BLaER1 treated with 17β-estradiol and CSF1 and Interleukin-3, amounts not matched to agents 10 nM and 100 nM (cell line): ENCODE measurements around the gene RBFA.

Experiments
- H3K27ac ChIP-seq, 11 experiments: shearing (Covaris generic); formaldehyde crosslinking; 2 replicates each; pipeline ENCODE4 v1.8.1; 2022
- H3K27me3 ChIP-seq, 11 experiments: shearing (Covaris generic); formaldehyde crosslinking; 2 replicates each; pipeline ENCODE4 v1.8.1; 2022
- H3K36me3 ChIP-seq, 11 experiments: shearing (Covaris generic); formaldehyde crosslinking; 2 replicates each; pipeline ENCODE4 v1.8.1; 2022
- H3K4me1 ChIP-seq, 10 experiments: shearing (Covaris generic); formaldehyde crosslinking; 2 replicates each; pipeline ENCODE4 v1.8.1; 2022
- H3K4me2 ChIP-seq, 11 experiments: shearing (Covaris generic); formaldehyde crosslinking; 2 replicates each; pipeline ENCODE4 v1.8.1; 2022
- H3K4me3 ChIP-seq, 10 experiments: shearing (Covaris generic); formaldehyde crosslinking; 2 replicates each; pipeline ENCODE4 v1.8.1; 2022
- H3K9ac ChIP-seq, 11 experiments: shearing (Covaris generic); formaldehyde crosslinking; 2 replicates each; pipeline ENCODE4 v1.8.1; 2022
- H3K9me3 ChIP-seq, 11 experiments: shearing (Covaris generic); formaldehyde crosslinking; replicated peaks in 1 of 11; 2 replicates each; pipeline ENCODE4 v1.8.1; 2022
- H4K20me1 ChIP-seq, 11 experiments: shearing (Covaris generic); formaldehyde crosslinking; 2 replicates each; pipeline ENCODE4 v1.8.1; 2022
- Cebpa-rat ChIP-seq, 11 experiments: shearing (Covaris generic); IDR thresholded peaks; 2 replicates each; pipeline ENCODE4 v1.8.1; 2022

Gene RBFA

GRCh38 chr18:80056095-80056494, 21.9 kb downstream of the RBFA start:
- peaks cover 10 to 41% (median 29%) of the 10 kb centered on the region in 11 experiments for H3K36me3 ChIP-seq
- H3K27me3 ChIP-seq: no peaks in the 10 kb centered on the region
- no peak overlapping the region for H3K4me3 ChIP-seq
- H3K4me1 ChIP-seq: peaks cover 0 to 16% (median 14%) of the 10 kb centered on the region in 10 experiments; a peak in 17 of 20 replicates
- H3K4me2 ChIP-seq: no peak overlapping the region
- no peak overlapping the region for H3K9ac ChIP-seq
- H4K20me1 ChIP-seq: no peaks in the 10 kb centered on the region
- H3K27ac ChIP-seq: no peak overlapping the region
- no peak for TF ChIP-seq Cebpa-rat (IDR thresholded peaks at IDR 0.05)
- H3K9me3 ChIP-seq: peaks cover 80 to 99% (median 95%) of the 10 kb centered on the region in 11 experiments

- Histone ChIP-seq H3K4me1 (peaks cover 0 to 16% (median 14%) of the 10 kb centered on the region in 10 experiments; a peak in 17 of 20 replicates), H3K4me3 (no peak overlapping the region), H4K20me1 (no peaks in the 10 kb centered on the region), H3K9me3 (peaks cover 68 to 89% (median 82%) of the 10 kb centered on the region in 11 experiments), H3K27ac (no peak overlapping the region), H3K27me3 (no peaks in the 10 kb centered on the region), H3K4me2 (peak overlapping the region in 3 of 11 experiments; percentile 47 to 69 (median 68); a peak in 2 of 22 replicates), H3K9ac (no peak overlapping the region), H3K36me3 (peaks cover 4 to 41% (median 22%) of the 10 kb centered on the region in 11 experiments; a peak in 18 of 22 replicates)
- TF ChIP-seq Cebpa-rat (IDR thresholded peaks at IDR 0.05): no peak
Measured at GRCh38 chr18:80059945-80060344, 25.7 kb downstream of the RBFA start.

GRCh38 chr18:80065705-80066104, 31.5 kb downstream of the RBFA start:
- peaks cover 0 to 17% (median 9%) of the 10 kb centered on the region in 11 experiments; a peak in 9 of 22 replicates for H3K36me3 ChIP-seq
- H3K4me3 ChIP-seq: no peak overlapping the region
- H3K27me3 ChIP-seq: no peaks in the 10 kb centered on the region
- H3K4me2 ChIP-seq: no peak overlapping the region
- H3K27ac ChIP-seq: no peak overlapping the region
- no peak overlapping the region for H3K9ac ChIP-seq
- H3K9me3 ChIP-seq: peaks cover 25 to 33% (median 28%) of the 10 kb centered on the region in 11 experiments
- H3K4me1 ChIP-seq: no peaks in the 10 kb centered on the region
- no peaks in the 10 kb centered on the region; a peak in 1 of 22 replicates for H4K20me1 ChIP-seq
- no peak for TF ChIP-seq Cebpa-rat (IDR thresholded peaks at IDR 0.05)

- peaks cover 10 to 16% (median 14%) of the 10 kb centered on the region in 11 experiments for H3K9me3 ChIP-seq
- no peak overlapping the region for H3K9ac ChIP-seq
- H3K27ac ChIP-seq: no peak overlapping the region
- TF ChIP-seq Cebpa-rat (IDR thresholded peaks at IDR 0.05): no peak
- no peaks in the 10 kb centered on the region for H3K4me1 ChIP-seq
- H3K4me3 ChIP-seq: no peak overlapping the region
- peaks cover 0 to 9% (median 4%) of the 10 kb centered on the region in 11 experiments; a peak in 8 of 22 replicates for H3K36me3 ChIP-seq
- H4K20me1 ChIP-seq: no peaks in the 10 kb centered on the region; a peak in 1 of 22 replicates
- H3K4me2 ChIP-seq: no peak overlapping the region
- no peaks in the 10 kb centered on the region for H3K27me3 ChIP-seq
Measured at GRCh38 chr18:80067321-80067720, 33.1 kb downstream of the RBFA start.

GRCh38 chr18:80067897-80068296, 33.7 kb downstream of the RBFA start:
- TF ChIP-seq Cebpa-rat (IDR thresholded peaks at IDR 0.05): no peak
- no peaks in the 10 kb centered on the region for H3K27me3 ChIP-seq
- no peak overlapping the region for H3K4me3 ChIP-seq
- H3K27ac ChIP-seq: no peak overlapping the region
- no peak overlapping the region for H3K9ac ChIP-seq
- peaks cover 5 to 11% (median 8%) of the 10 kb centered on the region in 11 experiments; a peak in 18 of 22 replicates for H3K9me3 ChIP-seq
- H3K4me1 ChIP-seq: no peaks in the 10 kb centered on the region
- peaks cover 0 to 7% (median 0%) of the 10 kb centered on the region in 11 experiments; a peak in 6 of 22 replicates for H3K36me3 ChIP-seq
- no peak overlapping the region for H3K4me2 ChIP-seq
- no peaks in the 10 kb centered on the region; a peak in 1 of 22 replicates for H4K20me1 ChIP-seq

GRCh38 chr18:80068571-80069272, 34.5 kb downstream of the RBFA start:
- Histone ChIP-seq H3K27ac (no peak overlapping the region), H3K9me3 (peaks cover 0 to 3% (median 2%) of the 10 kb centered on the region in 11 experiments; a peak in 8 of 22 replicates)
- TF ChIP-seq Cebpa-rat (IDR thresholded peaks at IDR 0.05): no peak

GRCh38 chr18:80070825-80071224, 36.6 kb downstream of the RBFA start:
- H3K27me3 ChIP-seq: no peaks in the 10 kb centered on the region
- H3K9me3 ChIP-seq: no peaks in the 10 kb centered on the region; a peak in 1 of 22 replicates
- H3K4me1 ChIP-seq: no peaks in the 10 kb centered on the region
- TF ChIP-seq Cebpa-rat (IDR thresholded peaks at IDR 0.05): no peak
- H3K4me2 ChIP-seq: no peak overlapping the region
- no peak overlapping the region for H3K4me3 ChIP-seq
- H3K9ac ChIP-seq: no peak overlapping the region
- no peak overlapping the region for H3K27ac ChIP-seq
- no peaks in the 10 kb centered on the region; a peak in 1 of 22 replicates for H4K20me1 ChIP-seq
- no peaks in the 10 kb centered on the region; a peak in 1 of 22 replicates for H3K36me3 ChIP-seq

More at GRCh38 chr18:80068571-80069272, 34.5 kb downstream of the RBFA start:
- H3K4me3 ChIP-seq: no peak overlapping the region
- no peak overlapping the region for H3K9ac ChIP-seq
- H3K4me1 ChIP-seq: no peaks in the 10 kb centered on the region
- H3K36me3 ChIP-seq: peaks cover 0 to 7% (median 0%) of the 10 kb centered on the region in 11 experiments; a peak in 5 of 22 replicates
- no peaks in the 10 kb centered on the region; a peak in 1 of 22 replicates for H4K20me1 ChIP-seq
- no peaks in the 10 kb centered on the region for H3K27me3 ChIP-seq
- H3K4me2 ChIP-seq: no peak overlapping the region

- H3K27me3 ChIP-seq: no peaks in the 10 kb centered on the region
- H3K36me3 ChIP-seq: no peaks in the 10 kb centered on the region; a peak in 1 of 22 replicates
- no peak overlapping the region for H3K4me3 ChIP-seq
- no peak for TF ChIP-seq Cebpa-rat (IDR thresholded peaks at IDR 0.05)
- no peaks in the 10 kb centered on the region for H4K20me1 ChIP-seq
- H3K4me1 ChIP-seq: no peaks in the 10 kb centered on the region
- H3K4me2 ChIP-seq: no peak overlapping the region
- H3K9me3 ChIP-seq: no peaks in the 10 kb centered on the region; a peak in 1 of 22 replicates
- no peak overlapping the region for H3K9ac ChIP-seq
- H3K27ac ChIP-seq: no peak overlapping the region
Measured at GRCh38 chr18:80074183-80074582, 39.9 kb downstream of the RBFA start.

GRCh38 chr18:80074697-80075096, 40.5 kb downstream of the RBFA start:
- TF ChIP-seq Cebpa-rat (IDR thresholded peaks at IDR 0.05): no peak
- no peaks in the 10 kb centered on the region for H3K4me1 ChIP-seq
- no peak overlapping the region for H3K4me3 ChIP-seq
- H3K27me3 ChIP-seq: no peaks in the 10 kb centered on the region
- H3K9ac ChIP-seq: no peak overlapping the region
- H4K20me1 ChIP-seq: no peaks in the 10 kb centered on the region
- no peaks in the 10 kb centered on the region; a peak in 1 of 22 replicates for H3K36me3 ChIP-seq
- H3K27ac ChIP-seq: no peak overlapping the region
- no peaks in the 10 kb centered on the region; a peak in 1 of 22 replicates for H3K9me3 ChIP-seq
- no peak overlapping the region for H3K4me2 ChIP-seq
